DMS 273 (cell line): ENCODE data around the gene KRT6C.

ENCODE experiments used
- DNase-seq: peaks from one replicate; lab custom pipeline; 2025; ENCODE audit not compliant: unreplicated experiment; lab: John Stamatoyannopoulos, UW

KRT6C gene

DNA sequence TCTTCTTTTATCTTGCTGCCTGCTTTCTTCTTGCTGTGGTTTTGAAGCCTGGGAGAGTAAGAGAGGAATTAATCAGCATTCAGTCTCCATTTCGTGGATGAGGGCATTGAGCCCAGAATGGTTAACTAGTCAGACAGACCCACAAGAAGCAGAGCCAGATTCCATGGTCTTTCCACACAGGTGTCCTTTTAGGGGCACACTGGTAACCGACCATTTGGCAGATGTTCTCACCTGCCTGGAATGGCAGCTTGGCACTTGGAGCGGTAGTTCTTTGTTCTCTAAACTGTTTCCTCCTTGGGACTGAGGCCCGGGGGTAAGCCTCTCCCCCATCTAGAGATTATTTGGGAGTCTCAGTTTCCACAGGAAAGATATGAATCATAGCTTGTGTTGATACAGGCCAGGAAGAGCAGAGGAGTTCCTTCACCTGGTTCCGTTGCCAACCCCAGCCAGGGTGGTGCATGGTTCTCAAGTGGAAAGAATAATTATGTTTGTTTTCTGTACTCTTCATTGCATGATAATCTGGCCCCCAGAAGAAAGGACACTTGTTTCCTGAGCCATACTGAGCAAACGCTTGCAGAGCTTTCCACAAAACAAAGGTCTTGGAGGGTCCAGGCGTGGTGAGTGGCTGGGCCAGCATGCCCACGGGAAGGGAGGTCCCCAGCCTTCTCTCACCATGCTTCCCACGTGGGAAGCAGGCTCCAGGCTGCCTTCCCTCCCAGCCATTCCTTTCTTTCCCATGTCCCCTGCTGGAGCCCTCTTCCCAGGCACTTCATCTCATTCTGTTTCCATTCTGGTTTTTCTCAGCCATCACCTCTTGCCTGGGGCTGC lies 37.4 kb downstream of the KRT6C start:
- no peak for DNase-seq

DNA sequence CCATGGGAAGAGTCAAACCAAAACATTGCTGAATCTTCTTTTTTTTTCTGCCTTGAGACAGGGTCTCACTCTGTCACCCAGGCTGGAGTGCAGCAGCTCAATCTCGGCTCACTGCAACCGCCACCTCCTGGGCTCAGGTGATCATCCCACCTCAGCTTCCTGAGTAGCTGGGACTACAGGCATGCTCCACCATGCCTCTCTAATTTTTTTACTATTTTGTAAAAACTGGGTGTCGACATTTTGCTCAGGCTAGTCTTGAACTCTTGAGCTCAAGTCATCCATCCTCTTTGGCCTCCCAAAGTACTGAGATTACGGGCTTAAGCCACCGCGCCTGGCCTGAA lies 38.0 kb downstream of the KRT6C start:
- no peak for DNase-seq

DNA sequence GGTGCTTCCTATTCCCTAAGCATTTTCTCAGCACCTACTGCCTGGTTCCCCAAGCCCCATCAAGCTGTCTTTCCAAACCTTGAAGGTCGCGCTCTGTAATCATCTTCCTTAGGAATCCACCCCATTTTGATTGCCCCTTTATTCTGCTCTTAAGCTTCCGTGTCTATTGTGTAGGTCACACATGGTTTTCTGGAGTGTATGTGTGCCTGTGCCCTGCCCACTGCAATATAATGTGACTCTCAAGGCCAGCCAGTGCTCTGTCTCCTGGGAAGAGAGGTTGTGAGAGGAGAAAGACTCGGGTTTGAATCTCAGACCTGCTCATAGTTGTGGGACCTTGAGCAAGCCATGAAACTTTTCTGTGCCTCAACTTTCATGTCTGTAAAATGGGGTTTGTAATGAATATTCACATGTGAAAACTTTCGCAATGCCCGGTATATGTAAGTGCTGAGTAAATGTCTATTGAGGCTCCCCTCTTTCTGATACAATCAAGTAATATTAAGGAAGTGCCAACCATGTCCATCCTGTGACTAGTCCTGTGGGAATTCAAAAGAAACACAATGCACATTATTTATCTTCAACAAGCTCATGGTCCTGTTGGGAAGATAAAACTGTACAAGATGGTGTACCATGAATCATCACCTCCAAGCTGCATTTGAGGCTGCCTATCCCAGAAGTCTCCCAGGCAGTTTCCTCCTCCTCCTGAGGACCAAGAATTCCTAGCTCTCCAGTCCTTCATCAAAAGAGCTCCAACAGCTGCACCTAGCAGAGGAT lies 38.7 kb downstream of the KRT6C start:
- DNase-seq: no peak

DNA sequence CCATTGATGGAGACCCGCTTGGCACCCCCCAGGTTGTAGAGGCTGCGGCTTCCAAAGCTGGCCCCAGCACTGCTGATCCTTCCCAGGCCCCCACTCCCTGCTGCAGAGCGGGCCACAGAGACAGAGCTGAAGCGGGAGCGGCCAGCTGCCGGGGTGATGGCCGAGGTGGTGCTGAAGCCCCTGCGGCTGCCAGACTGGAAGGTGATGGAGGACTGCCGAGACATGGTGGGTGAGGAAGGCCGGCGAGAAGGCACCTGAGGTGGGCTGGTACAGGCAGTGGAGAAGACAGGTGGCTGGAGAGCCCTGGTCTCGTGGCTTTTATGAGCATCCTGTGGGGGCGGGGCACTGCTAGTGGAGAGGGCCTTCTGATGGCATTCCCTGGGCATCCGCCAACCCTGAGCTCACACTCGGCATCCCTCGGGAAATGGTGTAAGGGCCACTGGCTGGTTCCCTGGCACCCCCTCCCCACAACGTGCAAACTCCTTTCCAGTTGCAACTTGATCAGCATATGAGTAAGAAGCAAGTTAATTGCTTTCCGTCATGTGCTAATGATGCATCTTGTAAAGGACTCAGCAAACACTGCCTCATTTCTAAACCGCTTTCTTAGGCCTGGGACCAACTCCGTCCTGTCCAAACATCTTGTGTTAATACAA lies 39.4 kb downstream of the KRT6C start, which contains the start of gene KRT75:
Gene KRT75 (minus strand): TSS at position 291 of the 653 bp plus-strand sequence. CDS start 67 bp downstream, at position 224.
- peak; percentile 44 for DNase-seq

DNA sequence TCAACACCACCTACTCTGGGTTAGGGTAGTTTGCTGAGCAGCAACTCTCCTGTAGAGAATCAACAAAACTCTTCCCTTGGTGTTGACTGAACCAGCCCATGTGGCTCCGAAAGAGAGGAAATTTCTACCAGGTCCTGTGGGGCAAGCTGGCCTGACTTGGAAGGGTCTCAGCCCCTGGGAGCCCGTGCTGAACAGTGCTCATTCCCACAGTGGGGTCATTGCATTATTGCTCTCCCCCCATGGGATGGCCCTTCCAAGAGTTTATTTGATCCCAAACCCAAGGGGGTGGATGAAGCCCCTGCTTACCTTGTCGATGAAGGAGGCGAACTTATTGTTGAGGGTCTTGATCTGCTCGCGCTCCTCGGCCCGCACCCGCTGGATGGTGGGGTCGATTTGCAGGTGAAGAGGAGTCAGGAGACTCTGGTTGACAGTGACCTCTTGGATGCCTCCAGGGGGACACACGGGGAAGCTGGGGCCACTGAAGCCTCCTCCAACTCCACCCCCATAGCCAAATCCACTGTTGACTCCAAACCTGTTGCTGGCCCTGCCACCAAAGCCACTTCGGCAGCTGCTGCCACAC lies 40.0 kb downstream of the KRT6C start:
- no peak for DNase-seq

DNA sequence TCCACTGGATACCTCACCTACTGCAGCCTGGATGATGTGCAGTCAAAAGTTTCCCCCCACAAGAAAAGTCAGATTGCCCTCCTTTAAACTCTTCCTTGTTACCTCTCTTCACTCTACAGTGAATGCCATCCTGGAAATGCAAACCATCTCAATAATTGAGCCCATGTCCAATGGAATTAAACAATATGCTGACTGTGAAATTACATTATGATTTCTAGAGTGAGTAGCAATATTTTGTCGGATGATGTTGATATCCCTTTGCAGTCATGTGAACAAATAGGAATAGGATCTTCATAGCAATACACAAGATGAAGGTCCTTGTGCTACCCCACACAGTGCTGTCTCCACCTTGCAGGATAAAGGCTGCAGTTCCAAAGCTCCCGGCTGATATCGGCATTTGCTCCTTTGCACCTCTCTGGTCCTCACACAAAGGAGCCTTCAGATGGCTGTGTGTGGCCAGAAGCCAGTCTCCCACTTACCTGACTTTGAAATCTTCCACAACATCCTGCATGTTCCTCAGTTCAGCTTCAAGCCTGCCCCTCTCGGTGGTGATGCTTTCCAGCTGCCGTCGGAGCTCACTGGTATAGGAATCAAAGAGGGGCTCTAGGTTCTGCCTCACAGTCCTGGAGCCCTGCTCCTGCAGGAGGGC lies 40.9 kb downstream of the KRT6C start:
- no peak for DNase-seq

DNA sequence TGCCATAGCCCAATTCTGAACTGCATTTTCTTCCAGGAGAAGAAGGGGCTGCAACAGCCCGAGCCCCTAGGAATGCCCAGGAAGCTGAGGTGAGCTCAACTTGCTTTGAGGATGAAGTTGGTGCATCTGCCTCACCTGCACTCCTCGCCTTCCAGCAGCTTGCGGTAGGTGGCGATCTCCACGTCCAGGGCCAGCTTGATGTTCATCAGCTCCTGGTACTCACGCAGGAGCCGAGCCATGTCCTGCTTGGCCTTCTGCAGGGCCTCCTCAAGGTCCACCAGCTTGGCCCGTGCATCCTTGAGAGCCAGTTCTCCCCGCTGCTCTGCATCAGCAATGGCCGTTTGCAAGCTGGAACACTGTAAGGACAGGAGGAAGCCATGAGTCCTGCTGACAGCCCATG lies 45.5 kb downstream of the KRT6C start:
- no peak for DNase-seq

DNA sequence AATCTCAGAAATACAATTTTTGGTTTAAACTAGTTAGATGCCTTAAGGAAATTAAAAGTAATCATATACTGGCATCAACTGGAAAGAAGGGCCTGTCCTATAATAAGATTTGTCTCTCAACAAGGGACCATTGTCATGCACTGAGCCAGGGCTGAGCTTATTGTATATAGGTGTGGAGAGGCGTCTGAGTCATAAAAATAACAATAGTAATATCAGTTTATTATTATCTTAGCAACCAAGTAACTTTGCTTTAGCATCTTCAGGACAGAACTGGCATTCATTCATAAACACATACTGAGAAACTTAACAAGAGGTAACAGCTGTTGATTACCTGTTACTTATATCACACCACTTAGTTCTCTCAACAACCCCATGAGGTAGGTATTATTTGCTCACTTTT lies 46.5 kb downstream of the KRT6C start:
- DNase-seq: no peak

DNA sequence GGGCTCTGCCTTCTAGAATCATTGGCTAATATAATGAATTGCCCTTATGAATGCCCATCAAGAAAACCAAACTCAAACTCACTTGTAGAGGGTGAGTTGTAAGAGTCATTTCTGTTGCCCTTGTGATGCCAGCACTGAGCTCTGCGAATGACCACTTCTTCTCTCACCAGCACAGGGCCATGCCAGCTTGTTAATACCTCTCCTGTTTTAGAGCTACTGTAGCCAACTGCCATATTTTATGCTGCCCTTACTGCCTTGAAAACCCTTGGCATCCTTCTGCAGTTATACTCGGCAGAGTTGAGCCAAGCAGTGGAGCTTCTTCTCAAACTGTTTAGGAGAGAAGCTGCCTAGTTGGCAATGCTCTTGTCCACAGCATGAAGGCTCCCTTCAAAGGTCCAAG lies 47.6 kb downstream of the KRT6C start:
- no peak for DNase-seq

DNA sequence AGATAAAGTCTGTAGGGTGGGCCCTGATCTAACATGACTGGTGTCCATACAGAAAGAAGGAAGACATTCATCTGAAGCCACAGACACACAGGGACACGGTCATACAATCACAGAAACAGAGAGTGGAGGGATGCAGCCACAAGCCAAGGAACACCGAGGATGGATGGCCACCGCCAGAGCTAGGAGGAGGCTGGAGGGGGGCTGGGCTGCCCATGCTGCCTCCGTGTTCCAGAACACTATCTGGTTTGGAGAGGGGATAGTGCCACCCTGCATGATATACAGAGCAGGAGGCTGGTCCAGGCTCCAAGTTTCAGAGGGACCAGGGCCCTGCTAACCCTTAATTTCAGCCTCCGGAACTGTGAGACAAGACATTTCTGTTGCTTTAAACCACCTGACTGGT lies 48.1 kb downstream of the KRT6C start:
- no peak for DNase-seq

DNA sequence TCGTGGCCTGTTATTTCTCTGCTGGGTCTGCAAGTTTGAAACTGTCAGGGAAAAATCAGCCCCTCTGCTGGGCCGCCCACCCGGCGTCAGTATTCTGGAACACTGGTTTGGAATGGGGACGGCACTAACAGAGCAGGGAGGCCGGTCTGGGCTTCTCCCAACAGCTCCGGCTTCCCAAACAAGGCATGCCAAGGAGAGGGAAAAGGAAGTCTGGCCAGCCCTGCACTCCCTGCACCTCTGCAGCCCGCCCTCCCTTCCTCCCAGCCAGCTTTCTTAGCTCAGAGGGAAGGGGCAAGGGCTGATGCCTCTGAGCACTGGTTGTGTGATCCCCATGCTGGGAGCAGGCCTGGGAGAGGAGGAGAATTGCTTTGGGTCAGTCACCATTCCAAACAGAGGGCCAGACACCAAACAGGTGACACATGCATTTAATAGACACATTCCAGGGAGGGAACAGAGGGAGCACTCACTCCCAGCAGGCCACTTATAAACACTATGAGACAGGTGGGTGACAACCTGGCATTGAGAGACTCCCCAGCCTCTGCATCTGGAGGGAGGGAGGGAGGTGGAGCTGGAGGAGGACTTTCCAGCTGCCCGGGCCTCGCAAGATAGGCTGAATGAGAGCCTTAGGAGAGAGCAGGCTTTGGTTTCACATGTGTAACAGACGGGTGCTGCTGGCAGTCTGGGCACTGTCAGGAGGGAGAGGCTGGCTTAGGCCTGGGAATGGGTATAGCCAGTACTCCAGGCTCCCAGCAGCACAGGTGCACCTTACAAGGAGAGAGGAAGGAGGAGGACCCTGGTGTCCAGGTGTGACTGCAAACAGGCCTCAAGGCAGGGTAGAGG lies 49.7 kb downstream of the KRT6C start:
- no peak for DNase-seq

DNA sequence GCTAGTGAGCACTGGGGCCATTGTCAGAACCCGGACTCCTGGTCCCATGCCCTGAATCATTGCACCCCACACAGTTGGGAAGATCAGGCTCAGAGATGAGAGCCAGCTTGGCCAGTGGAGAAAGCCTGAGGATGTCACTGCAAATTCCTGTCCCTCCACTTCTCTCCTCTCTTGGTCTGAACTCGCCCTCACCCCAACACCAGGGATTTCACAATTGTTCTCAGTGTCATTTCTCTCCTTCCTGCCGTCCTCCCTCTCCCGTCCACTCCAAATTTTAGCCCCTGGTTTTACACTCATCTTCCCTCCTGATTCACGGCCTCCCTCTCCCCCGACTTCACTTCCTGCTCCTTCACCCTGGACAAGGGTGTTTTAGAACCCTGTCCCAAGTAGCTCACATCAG lies 50.6 kb downstream of the KRT6C start:
- DNase-seq: no peak

DNA sequence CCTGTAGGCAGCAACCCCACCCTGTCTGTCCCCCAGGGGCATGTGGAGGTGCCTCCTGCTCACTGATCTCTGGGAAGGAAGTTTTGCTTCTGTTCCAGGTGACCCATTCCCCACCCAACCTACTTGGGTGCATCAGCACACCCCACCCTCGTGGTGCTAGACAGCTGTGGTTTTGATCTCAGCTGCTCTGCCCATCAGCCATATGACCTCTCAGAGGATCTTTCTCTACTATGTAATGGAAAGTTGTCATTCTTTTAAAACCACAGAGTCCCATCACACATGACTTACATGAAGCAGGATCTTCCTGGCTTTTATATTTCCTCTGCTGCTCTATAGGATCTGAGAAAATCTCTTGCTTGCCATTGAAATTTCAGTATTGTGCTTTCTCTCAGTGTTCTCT lies 53.9 kb downstream of the KRT6C start:
- no peak for DNase-seq

DNA sequence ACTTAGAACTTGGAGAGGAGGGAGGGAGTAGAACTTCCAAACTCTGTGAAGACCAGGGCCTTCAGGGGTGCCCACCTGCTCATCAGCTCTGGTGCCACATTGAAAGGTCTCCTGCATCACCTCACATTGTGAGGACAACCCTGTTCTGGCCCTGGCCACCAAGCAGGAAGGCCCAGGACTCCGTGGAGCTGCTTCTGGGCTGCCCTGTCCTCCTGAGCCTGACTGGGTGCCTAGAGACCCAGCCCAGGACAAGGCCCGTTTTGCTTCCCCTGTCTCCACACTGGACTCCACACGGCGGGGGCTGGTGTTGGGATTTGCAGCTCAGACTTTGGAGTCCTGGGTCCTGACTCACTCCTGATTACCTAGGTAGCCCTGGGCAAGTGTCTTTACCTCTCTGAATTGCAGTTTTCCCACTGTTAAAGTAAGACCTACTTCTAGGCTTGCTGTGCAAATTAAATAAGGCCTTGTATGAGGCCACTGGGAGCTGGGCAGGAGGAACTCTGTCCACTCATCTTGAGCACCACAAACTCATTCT lies 55.0 kb downstream of the KRT6C start:
- DNase-seq: no peak
